Fibroblast of lung (primary cell): ENCODE data around the gene IGF2.

Experiments used
- CTCF ChIP-seq, 2 donors: IDR thresholded peaks in 1 of 2; conservative IDR thresholded peaks in 1 of 2; 1 replicate in 1 of 2; 2 replicates in 1 of 2; pipeline ENCODE4 v1.5.1; 2011 to 2012; ENCODE audit warnings: low read length in 2 of 2, control low read depth in 1 of 2, inconsistent platforms in 1 of 2, low read depth in 1 of 2, mild to moderate bottlenecking in 1 of 2
- EZH2 ChIP-seq: IDR thresholded peaks from 2 replicates; pipeline ENCODE4 v1.5.1; 2012; ENCODE audit warnings: low read length, control low read depth, mild to moderate bottlenecking; ENCODE audit errors: missing control alignments

GRCh38 chr11:2146051-2146450 lies 6.9 kb upstream of the IGF2 start:
- TF ChIP-seq CTCF (conservative IDR thresholded peaks at IDR 0.05 in 1 of 2, IDR thresholded peaks at IDR 0.05 in 1 of 2; ENCODE audit: low read depth in 1 of 2, low read length in 2 of 2) (no peak), EZH2 (no peak)
